Adrenal gland (tissue), 5 donors: ENCODE data around the gene SAYSD1.

ENCODE experiments used
- CTCF ChIP-seq, 6 experiments: fragments of 450-650 bp in 4 of 6; fragments of 200-600 bp in 2 of 6; sonication (generic) in 1 of 6; IDR thresholded peaks; 1 replicate in 5 of 6; 2 replicates in 1 of 6; pipeline versions ENCODE4 v1.5.1 to v1.8.0; 2016 to 2021; ENCODE audit warnings: antibody characterized with exemption in 6 of 6, mild to moderate bottlenecking in 2 of 6, moderate library complexity in 1 of 6
- POLR2A ChIP-seq, 2 donors: fragments of 450-650 bp; IDR thresholded peaks; one replicate each; pipeline ENCODE4 v1.6.1; 2017; ENCODE audit warnings: antibody characterized with exemption in 2 of 2, mild to moderate bottlenecking in 2 of 2, moderate library complexity in 1 of 2
- donor health status: DM: no; HTN: no; CAD: no.

- TF ChIP-seq CTCF (IDR thresholded peaks at IDR 0.05) (no peak), POLR2A (IDR thresholded peaks at IDR 0.05) (no peak)
Measured at GRCh38 chr6:39128832-39129231, 13.8 kb upstream of the SAYSD1 start.
